GM21381 (cell line): ENCODE measurements around the gene GALNT9.

Source experiments
- ATAC-seq: cut with Tn5 transposase; IDR thresholded peaks from one replicate; pipeline ENCODE4 v1.9.1; 2021; ENCODE audit warnings: mild to moderate bottlenecking, moderate library complexity; ENCODE audit not compliant: unreplicated experiment

Gene GALNT9

DNA sequence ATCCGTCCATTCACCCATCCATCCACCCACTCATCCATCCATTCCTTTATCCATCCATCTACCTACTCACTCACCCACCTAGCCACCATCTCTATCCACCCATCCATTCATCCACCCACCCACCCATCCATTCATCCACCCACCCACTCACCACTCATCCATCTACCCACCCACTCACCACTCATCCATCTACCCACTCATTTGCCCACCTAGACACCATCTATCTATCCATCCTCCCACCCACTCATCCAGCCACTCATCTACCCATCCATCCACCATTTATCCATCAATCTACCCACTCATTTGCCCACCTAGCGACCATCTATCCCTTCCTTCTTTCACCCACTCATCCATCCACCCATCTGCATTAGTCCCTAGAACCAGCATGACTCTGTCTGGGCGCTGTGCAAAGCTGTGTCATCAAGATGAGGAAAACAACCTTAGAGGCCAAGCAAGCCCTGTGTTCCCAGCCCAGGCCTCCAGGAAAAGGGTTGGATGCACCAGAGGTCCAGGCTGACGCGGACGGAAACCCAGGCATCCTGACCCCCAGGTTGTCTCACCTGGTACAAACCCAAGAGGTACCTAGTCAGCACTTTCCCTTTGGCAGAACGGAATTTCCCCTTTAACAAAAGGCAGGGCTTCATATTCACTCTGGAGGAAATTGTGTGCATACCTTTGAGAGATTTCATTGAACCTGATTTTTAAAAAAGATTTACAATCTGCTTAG, 111.4 kb downstream of the GALNT9 start:
- ATAC-seq: no peak

DNA sequence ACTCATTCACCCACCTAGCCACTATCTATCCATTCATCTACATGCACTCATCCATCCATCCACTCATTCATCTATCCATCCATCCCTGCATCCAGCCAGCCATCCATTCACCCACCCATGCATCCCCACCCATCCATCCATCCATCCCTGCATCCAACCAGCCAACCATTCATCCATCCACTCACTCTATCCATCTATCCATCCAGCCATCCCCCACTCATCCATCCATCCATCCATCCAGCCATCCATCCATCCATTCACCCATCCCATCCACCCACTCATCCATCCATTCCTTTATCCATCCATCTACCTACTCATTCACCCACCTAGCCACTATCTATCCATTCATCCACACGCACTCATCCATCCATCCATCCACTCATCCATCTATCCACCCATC, 112.0 kb downstream of the GALNT9 start:
- no peak for ATAC-seq

DNA sequence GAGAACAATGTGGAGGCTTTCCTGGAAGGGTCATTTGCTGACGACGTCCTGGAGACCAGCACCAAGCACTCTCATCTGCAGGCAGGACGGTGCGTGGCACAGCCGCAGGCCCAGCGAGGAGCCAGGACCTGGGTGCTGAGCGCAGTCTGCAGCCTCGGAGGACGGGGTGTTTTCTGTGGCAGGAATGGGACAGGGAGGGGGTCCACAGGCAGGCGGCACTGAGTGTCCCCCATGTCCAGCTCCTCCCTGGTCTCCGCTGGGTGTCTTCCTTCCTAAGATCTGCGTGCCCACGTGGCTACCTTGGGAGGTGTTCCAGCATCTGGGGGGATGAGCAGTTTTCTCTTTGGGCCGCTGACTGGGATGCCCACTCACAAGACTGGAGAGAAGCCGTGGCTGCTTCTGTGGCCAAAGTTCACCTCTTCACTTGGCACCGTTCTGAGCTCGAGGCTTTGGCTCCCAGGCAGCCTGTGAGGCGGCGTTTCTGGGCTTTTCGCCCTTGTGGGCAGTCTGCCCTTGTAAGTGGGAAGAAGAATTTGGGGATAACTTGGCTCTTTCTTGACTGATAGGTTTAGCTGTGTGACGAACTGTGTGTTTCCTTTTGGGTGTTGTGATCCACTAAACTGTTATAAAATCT, 112.9 kb downstream of the GALNT9 start:
- ATAC-seq: no peak

DNA sequence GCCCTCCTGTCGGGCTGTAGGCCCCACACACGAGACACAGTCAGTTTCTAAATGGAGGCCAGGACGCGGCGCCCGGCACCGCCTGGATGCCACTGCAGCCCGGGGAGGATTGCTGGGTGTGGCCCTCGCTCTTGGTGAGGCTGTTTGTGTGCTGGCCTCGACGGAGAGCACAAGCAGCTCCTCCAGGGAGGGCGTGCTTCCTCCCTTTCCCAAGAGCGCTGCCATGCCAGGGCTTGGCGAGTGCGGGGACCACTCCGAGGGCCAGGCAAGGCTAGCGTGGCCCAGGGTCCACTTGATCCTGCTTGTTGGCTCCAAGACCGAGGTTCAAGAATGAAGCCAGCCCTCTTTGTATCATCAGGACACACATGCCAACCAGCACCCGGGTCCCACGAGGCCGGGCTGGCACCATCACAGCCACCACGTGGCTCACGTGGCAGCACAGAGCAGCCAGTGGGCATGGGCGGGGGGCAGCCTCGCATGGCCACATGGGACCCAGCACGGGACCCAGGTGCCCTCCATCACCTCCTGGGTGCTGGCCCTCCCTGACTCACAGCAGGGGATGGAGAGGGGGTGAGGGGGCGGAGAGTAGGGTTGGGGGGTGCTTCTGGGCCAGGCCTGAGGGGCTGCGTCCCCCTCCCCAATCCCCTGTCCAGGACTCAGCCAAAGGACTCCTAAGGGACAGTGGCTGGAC, 113.9 kb downstream of the GALNT9 start:
- no peak for ATAC-seq

DNA sequence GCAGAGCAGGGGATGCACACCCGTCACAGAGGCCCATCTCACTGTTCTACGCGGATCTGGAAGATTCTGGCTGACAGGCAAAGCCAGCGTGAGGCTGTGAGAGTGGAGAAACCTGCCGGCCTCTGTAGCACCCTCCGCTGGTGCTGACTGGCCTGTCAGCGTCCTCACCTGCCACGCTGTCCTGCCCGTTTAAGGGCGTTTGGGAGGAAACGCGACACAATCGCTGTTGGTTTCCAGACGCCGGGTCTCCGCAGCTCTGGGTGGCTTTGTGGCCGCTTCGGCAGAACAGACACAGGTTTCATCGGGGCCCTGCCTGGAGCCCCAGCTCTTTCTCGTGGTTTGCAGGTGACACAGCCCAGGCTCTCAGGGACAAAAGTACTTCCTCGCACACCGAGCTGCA, 114.5 kb downstream of the GALNT9 start:
- ATAC-seq: no peak

DNA sequence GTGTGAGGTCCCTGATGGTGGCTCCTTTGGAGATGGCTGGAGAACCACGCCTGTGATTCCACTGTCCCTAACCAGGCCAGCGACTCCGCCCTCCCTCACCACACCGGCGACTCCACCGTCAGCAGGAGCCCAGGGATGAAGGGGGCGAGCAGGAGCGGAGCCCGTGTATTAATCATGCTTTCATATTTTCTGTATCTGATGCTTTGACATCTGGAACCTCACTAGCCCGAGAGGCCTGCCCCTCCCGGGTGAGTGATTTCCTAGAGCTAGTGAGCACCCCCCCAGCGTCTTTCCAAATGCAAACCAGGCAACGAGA, 115.3 kb downstream of the GALNT9 start:
- no peak for ATAC-seq

DNA sequence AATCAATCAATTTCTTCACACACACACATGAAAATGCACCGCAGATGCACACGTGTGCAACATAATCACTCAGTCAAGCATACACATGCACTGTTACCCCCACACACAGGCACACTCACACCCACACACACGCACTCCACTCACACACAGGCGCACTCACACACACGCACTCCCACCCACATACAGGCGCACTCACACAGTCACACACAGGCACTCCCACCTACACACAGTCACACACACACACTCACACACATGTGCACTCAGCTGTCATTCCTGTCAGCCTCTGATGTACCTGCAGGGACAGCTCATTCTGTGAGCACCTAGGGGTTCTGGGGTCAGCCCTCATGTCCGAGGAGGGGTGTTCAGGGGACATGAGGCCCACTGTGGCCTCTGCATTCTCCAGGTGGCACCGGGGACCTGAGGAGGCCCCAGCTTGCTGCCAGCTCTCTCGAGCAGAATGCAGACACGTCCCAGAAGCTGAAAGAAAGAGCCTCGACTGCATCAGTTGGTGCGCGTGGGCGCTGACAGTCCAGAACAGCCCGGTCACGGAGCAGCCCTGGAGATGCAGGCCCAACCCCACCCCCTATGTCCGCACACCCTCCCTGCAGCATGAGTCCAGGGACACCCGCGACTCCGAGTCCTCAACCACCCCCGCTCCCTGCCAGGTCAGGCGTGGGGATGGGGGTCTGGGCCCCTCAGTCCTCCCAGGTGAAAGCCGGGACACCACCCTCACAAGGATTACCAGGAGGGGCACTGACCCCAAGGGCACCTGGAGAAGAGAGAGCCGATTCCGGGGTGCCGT, 115.8 kb downstream of the GALNT9 start:
- ATAC-seq: no peak

DNA sequence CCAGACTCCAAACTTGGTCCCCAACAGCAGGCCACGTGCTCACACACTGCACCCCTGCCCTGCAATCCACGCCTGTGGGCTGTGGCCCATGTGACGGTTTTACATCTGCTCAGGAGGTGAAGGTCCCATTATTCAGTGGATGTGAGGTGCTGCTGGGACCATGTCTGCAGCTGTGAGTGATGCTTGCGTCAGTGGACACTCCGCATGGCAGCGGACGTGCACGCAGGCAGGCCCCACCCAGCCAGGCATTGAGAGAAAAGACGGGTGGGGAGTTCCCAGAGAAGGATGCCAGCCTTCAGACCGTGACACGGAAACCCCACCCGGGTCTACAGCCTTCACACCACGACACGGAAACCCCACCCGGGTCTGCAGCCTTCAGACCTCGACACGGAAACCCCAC, 117.6 kb downstream of the GALNT9 start:
- ATAC-seq: no peak

DNA sequence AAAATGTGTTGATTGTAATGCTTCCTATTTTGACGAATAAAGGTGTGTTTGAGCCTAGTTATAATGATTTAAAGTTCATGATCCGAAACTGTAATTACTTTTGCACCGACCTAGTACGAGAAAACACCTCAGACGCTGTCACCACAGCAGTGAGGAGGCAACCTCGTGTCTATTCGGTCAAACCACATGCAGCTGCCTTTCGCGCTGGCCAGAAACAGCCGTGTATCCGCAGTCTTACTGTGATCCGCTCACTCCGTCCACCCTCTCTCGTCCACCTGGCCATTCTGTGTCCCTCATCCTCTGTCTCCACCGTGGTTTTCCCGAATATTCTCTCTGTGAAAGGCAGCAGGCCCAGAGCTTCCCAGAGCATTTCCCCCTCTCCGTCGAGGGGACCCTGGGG, 118.1 kb downstream of the GALNT9 start:
- ATAC-seq: no peak

DNA sequence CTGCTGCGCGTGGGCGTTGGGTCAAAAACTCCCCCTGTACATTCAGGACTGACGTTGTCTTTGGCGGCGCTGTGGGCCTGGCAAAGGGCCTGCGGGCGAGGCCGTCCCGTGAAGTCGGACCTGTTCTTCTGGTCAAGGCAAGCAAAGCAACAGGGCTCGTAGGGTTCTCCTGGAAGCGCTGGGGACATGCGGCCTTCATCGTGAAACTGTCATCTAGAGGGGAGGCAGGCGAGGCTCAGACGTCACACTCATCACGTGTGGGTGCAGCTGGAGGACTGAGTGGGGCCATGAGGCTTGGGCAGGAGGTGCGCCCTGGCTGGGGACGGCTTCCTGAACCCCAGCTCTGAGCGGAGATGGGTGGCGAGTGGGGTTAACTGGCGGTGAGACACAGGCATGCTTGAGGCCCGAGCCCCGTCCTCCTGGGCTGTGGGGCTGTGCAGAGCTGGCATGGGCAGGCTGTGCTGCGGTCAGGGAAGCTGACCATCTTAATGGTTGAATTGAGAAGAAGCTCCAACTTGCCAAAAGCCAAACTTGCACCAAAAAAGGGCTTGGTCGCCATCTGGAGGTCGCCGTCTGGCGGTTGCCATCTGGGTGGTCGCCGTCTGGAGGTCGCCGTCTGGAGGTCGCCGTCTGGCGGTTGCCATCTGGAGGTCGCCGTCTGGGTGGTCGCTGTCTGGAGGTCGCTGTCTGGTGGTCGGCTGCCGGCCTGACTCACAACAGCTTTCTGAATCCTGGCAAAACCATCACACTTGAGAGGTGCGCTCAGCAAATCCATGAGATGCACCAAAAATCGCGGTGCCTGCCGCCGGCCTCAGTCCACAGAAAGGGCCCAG, 119.0 kb downstream of the GALNT9 start:
- ATAC-seq: no peak

DNA sequence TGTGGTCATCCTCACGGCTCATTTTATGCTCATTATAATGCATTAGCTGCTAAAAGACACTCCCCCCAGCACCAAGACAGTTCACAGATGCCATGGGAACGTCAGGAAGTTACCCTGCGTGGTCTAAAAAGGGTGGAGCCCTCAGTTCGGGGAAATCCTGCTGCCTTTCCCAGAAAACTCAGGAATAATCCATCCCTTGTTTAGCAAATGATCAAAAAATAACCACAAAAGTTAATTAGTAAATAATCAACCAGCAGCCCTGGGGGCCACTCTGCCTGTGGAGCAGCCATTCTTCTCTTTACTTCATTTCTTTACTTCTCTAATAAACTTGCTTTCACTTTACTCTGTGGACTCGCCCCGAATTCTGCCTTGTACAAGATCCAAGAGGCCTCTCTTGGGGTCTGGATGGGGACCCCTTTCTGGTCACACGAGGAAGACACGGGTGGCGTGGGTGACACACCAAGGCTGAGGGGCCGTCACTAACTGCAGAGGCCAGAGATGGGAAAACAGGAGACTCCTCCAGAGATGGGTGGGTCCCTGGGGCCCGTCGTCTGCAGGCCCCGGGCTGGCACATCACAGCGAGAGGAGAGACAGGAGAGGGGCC, 119.7 kb downstream of the GALNT9 start:
- no peak for ATAC-seq

DNA sequence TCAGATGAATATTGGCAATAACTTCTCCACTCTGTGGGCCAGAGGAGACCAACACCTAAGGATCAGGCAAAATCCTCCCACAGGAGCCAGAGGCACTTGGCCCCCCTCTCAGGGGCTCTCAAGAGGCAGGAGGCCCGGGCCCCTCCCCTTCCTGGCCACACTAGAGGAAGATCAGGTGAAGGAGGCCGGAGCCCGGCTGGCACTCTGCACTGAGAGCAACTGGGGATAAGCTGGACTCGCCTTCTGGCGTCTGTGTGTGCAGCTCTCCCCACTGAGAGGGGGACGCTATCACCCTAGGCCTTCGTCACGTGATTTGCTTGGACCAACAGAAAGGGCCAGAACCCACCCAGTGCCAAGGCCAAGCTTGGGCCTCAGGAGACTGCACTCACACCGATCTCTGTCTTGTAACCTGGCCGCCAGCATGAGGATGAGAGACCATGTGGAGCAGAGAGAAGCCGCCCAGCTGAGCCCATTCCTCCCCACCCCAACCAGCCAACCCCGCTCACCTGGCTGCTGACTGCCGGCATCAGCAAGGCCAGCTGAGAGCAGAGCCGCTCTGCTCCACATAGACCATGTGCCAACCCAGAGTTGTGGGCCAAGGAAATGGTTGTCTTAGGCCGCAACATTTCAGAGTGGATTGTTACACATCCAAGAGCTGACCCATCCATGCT, 121.1 kb downstream of the GALNT9 start:
- no peak for ATAC-seq

DNA sequence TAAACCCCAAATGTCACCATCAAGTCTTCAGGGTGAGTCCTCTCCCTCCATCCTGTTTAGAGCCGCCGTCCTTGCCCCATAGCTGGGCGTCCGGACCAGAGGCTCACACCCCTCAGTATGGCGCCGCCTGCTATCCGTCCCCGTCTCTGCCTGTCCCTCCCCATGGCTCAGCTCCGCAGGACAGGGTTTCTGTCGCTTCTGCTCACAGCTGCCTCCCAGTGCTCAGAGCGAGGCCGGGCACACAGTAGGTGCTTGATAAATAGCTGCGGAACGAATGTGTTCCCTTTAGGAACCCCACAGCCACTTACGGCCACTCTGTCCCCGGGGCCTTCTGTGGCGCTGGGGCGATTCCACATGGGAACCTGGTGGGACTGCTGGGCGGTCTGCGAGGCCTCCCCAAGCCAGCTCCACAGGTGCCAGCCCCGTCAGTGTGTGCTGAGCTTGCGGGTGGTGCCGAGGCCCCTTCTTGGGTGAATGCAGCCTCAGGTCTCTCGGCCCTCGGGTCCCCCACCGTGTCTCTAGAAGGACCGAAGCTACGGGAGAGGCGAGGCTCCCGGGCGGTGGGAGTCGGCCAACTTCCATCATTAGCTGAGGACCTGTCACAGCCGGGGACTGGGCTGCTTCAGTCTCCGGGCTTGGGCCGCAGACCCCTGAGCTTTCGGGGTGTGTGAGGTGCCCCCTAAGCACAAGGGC, 122.2 kb downstream of the GALNT9 start:
- ATAC-seq: no peak

DNA sequence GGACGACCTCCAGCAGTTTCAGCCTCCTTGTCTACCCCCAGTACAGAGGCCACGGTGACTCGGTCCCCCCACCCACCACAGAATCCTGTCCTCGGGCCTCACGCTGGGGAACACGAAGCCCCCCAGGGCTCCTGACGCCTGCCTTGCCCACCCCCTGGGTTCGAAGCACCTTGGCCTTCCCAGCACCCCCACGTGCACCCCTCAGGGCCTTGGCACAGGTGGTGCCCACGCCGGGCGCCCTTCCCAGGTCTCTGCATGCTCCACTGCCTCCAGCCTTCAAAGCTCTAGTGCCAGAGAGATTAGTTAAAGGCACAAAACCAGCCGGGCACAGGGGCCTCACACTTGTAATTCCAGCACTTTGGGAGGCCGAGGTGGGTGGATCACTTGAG, 123.3 kb downstream of the GALNT9 start:
- ATAC-seq: no peak

DNA sequence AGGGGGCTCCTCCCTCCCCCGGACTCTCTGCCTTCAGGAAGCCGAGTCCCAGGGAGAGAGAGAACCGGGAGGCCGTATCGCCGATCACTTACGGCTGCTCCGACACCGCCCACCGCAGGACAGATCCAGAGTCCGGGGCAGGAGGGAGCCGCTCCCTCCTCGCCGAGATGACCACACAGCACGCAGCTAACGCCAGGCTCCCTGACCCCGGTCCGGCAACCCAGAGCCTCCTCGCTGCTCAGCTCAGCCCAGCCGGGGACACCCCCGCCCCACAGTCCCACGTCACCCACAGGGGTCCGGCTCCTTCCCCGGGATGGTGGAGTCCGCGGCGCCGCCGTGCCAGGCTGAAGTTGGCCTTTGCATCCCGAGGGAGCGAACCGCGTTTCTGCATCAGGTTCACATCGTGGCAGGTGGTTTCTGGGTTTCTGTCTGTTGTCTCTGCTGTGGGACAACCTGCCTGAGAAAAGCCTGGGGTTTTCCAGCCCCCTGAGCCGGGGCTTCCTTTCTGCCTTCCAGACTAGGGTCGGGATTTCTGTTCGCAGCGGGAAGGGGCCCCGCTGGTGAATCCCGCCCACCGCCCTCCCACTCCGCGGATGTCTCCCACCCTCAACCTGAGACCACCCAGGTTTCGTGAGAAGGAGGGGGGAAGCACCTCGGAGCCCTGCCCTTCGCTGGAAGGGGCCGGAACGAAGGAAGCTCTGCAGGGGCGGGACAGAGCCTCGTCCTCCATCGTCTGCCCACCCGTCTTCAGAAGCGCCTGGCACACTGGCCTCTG, 123.9 kb downstream of the GALNT9 start:
- ATAC-seq: no peak

DNA sequence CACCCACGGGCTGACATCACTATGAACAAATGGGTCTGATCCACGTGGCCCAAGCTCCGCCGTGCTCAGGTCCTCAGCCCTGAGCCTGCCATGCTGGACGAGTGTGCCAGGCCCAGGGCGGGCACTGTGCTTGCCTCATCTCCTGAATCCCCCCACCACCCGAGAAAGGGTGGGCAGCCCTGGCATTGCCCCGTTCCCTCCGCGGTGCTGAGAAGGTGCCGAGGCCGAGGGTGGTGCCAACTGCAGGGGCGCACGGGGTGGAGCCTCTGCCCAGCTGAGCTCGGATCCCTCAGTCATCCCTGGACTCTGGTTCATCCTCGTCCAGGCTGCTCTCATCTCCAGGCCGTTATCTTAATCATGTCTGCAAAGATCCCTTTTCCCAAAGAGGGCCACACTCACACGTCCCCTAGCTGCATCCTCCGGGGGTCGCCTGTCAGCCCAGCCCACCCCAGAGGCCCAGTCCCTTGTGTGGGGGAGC, 124.6 kb downstream of the GALNT9 start:
- no peak for ATAC-seq

DNA sequence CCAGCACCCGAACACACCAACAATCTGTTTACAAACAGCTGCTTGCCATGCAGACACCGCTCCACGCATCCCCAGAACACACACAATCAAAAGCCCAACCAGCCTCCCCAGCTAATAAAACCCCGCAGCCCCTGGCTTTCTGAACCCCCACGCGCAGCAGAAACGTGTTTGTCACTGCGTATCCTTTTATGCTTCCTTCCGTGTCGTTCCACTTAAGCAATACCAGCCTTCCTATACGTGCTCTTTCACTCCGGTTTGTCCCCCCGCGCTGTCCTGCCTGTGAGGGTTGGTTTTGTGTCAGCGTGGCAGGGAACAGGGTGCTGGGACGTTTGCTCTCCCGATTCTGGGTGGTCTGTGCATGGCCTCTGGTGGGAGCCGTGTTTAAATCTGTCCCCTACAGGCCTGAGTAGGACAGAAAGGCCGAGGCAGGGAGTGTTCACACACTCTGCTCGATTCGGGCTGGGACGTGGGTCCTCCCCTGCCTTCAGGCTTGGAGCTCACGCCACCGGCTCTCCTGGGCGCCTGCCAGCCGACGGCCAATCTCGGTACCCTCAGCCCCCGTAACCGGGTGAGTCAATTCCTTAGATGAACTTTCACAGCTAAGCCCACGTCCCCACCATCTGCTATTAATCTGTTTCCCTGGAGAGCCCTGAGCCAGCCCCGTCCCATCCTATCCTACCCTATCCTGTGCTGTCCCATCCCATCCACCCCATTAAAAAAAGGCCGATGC, 125.2 kb downstream of the GALNT9 start:
- ATAC-seq: no peak
